ENCODE data around the gene HTATIP2.
"Not testable (repeated sequence)": the region's sequence is repeated elsewhere in the genome, so short reads cannot be mapped to it uniquely, and the experiment has no call there.

The HTATIP2 gene

DNA sequence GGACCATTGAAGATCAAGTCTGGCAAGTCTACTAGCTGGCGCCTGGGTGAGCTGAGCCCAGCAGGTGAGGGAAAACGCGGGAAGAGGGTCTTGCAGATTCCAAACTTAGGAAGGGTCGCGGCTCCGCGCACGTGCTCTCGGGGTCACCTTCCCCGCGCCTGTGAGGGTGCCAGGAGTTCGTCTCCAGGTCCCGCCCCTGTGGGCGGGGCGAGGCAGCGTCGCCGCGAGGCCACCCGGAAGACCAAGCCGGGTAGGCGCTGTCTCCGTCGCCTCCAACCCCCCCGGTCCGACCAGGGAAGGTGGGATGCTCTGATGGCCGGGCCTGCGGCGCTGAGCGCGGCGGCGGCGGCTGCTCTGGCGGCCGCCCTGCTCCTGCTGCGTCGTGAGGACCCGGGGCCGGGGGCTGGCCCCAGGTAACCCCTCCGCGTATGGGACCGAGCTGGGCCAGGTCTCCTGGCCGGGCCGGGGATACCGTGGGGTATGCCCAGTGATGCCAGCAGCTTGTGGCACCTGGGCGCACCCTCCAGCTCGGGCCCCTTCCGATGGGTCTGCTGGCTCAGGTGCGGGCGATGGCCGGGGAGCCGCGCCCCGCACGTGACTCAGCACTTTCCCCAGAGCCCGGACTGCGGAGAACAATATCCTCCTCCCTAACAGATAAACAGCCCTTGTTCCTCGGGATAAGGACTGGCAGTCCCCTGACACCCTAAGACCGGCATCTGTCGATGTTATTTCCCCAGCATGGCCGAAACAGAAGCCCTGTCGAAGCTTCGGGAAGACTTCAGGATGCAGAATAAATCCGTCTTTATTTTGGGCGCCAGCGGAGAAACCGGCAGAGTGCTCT, at the start of gene HTATIP2:
HTATIP2 (plus strand) TSS at position 215 of the 841 bp plus-strand sequence; CDS start at position 739, 524 bp downstream.
- DNase-seq (ENCODE audit: low read depth): no peak

- no peak for DNase-seq (ENCODE audit: low read depth)
Observed at GRCh38 chr11:20315800-20316199, 47.7 kb upstream of the HTATIP2 start.

- DNase-seq (ENCODE audit: low read depth): no peak
Observed at GRCh38 chr11:20321177-20321576, 42.3 kb upstream of the HTATIP2 start.

DNA sequence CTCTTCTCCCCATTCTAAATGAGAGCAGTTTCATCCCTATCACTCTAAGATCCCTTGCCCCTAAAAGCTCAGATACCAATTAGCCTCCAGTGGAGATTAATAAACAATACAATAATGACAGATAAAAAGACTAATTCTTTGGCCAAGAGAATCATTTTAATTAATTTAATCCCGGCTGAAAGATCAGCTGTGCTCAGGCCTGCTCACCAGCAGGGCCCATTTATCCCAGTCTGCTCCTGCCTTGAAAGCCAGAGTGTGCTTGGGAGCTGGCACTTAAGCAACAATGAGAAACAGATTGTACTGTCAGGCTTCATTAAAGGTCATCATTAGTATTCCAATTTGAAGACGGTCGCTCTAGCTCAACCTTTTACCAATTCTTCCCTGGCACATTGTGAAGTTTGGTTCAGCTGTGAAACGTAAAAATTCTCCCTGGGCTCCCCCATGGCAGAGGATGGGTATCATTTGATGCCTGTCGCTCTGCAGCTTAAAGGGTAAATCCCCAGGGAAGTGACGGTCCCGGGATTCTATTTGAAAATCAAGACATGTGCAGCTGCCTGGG, 36.1 kb upstream of the HTATIP2 start:
- no peak for DNase-seq (ENCODE audit: low read depth)

GRCh38 chr11:20336056-20336455, 27.5 kb upstream of the HTATIP2 start:
- no peak for DNase-seq (ENCODE audit: low read depth)

GRCh38 chr11:20337526-20338154, 25.9 kb upstream of the HTATIP2 start:
- DNase-seq (ENCODE audit: low read depth): no peak

- DNase-seq (ENCODE audit: low read depth): no peak
Observed at GRCh38 chr11:20342347-20343141, 21.0 kb upstream of the HTATIP2 start.

- no peak for DNase-seq (ENCODE audit: low read depth)
Observed at GRCh38 chr11:20351136-20351535, 12.4 kb upstream of the HTATIP2 start.

DNA sequence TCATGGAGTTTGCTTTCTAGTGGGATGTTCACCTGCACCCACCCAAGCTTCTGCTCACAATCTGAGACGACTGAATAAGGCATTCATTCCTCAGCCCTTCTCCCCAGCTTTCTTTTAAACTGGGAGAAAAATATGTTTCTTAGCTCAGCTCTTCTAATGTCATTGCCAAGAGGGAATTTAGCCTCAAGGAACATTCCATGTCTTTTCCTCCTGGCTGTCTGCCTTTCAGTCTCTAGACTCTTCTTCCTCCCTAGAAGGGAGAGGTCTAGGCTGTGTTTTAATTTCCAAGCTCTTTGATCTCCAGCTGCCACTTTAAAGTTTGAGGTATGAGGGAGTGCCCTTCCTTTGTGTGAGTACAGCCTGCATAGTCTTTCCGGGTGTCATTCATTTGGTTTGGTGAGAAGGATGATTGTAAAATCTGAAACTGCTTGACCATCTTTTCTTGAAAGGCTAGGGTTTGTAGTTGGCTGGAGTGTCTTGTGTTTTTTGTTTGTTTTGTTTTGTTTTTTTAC, 11.7 kb upstream of the HTATIP2 start:
- no peak for DNase-seq (ENCODE audit: low read depth)

GRCh38 chr11:20353829-20354434, 9.6 kb upstream of the HTATIP2 start:
- no peak for DNase-seq (ENCODE audit: low read depth)

GRCh38 chr11:20355221-20356219, 8.0 kb upstream of the HTATIP2 start:
- DNase-seq (ENCODE audit: low read depth): no peak

GRCh38 chr11:20357150-20357549, 6.4 kb upstream of the HTATIP2 start:
- DNase-seq (ENCODE audit: low read depth): no peak

- no peak for DNase-seq (ENCODE audit: low read depth)
Observed at GRCh38 chr11:20360650-20361049, 2.9 kb upstream of the HTATIP2 start.

GRCh38 chr11:20362481-20362880, 1.0 kb upstream of the HTATIP2 start:
- DNase-seq (ENCODE audit: low read depth): no peak

GRCh38 chr11:20363149-20363499, 390 bp upstream of the HTATIP2 start:
- DNase-seq (ENCODE audit: low read depth): no peak

GRCh38 chr11:20364341-20364792, 853 bp downstream of the HTATIP2 start:
- DNase-seq (ENCODE audit: low read depth): no peak

GRCh38 chr11:20365465-20365864, 2.0 kb downstream of the HTATIP2 start:
- not testable (repeated sequence) for DNase-seq (ENCODE audit: low read depth)

DNA sequence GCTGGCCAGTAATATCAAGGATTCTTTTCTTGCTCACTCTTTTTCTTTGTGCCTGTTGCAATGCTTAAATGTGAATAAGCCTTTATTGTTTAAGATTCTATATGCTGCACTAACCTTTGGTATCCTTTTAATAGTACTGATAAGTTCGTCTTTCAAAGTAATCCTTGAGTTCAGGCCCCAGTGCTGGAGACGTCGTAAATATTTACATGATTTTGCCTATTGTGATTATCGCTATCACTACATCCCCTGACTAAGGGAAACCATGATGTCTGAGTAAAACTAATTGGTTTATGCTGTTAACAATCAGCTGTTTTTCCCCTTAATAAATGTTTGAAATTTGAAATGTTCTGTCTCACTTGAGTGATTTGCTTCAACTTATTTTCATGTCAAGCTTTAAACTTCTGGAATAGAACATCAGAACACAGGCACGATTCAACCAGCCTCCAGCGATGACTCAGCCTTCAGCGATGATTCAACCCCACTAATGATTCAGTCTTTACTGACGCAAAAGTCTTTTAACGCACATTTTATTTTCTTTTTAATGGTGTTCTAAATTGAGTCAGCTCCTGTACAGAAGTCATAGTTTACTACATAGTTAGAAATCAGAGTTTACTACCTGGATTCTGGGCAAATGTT, 3.9 kb downstream of the HTATIP2 start:
- peak; percentile 81 for DNase-seq (ENCODE audit: low read depth)

- DNase-seq (ENCODE audit: low read depth): no peak
Observed at GRCh38 chr11:20368438-20368837, 4.9 kb downstream of the HTATIP2 start.

- no peak for DNase-seq (ENCODE audit: low read depth)
Observed at GRCh38 chr11:20369826-20370225, 6.3 kb downstream of the HTATIP2 start.
